Mucosa of descending colon (tissue), 3 donors: Measurements from ENCODE around the gene MYH9. TPM values are rescaled to one million over a fixed set of nuclear protein-coding genes. Genes with fewer than 3 reads are reported as not detected.

Experiments used
- ATAC-seq: fragments of 200-7000 bp; cut with Tn5 transposase; one replicate; pipeline ENCODE4 v1.9.1; 2020; ENCODE audit warnings: mild to moderate bottlenecking, moderate library complexity
- DNase-seq, 3 donors: peaks; one replicate each; pipeline ENCODE4 v3.0.0-alpha.2; 2020
- H3K36me3 ChIP-seq: fragments of 200-600 bp; one replicate; pipeline ENCODE4 v1.8.0; 2021; ENCODE audit warnings: low read depth, mild to moderate bottlenecking
- H3K4me1 ChIP-seq: fragments of 200-600 bp; one replicate; pipeline ENCODE4 v1.8.0; 2021; ENCODE audit warnings: low read depth, mild to moderate bottlenecking
- H3K4me3 ChIP-seq: fragments of 200-600 bp; one replicate; pipeline ENCODE4 v1.8.0; 2021; ENCODE audit warnings: mild to moderate bottlenecking
- H3K9me3 ChIP-seq: fragments of 200-600 bp; one replicate; pipeline ENCODE4 v1.8.0; 2021; ENCODE audit warnings: mild to moderate bottlenecking
- intact Hi-C, 2 donors: fragments of 100-400 bp; cut with DNase I in 1 of 2; cut with micrococcal nuclease in 1 of 2; formaldehyde crosslinking; loops; one replicate each; pipeline versions ENCODE4 v1.11.0 to v1.11.1; 2022; cut with DNase I, micrococcal nuclease
- long read RNA-seq, 2 donors: library from polyadenylated mRNA; unstranded; transcript quantifications; one replicate each; pipeline ENCODE4 v2.0.0, GENCODE V29; 2019 to 2021
- total RNA-seq, 3 donors: library from RNA; stranded (reverse); fragmentation: NEBNext Ultra II Directional in 2 of 3; extraction: Animal tissue kit (Norgen Biotek cat#: 25700) in 2 of 3; gene quantifications; one replicate each; pipeline versions ENCODE4 v1.2.1 to v1.2.4, GENCODE V29; 2021 to 2023
- TF ChIP-seq, protein P1 (sequence below): fragments of 200-600 bp; IDR thresholded peaks from one replicate; pipeline ENCODE4 v1.8.0; 2022; ENCODE audit warnings: antibody characterized with exemption, mild to moderate bottlenecking
- donor health status: DM: no; HTN: no; CAD: no; lungs with moderate emphysema.
- donor health status: DM: no; HTN: no; CAD: no.
- donor health status: DM: no; HTN: yes; CAD: no.

Gene MYH9
- 100 to 1,000 TPM; 501 to 831 (median 599) TPM for total RNA-seq
- long read RNA-seq, donor 1, full-length matches to known transcripts: 63 of 405 reads
- long read RNA-seq, donor 1, partial matches to known transcripts: 272 of 405 reads
- long read RNA-seq, donor 1, other reads (novel, unspliced or antisense): 70 of 405 reads
- long read RNA-seq, donor 2, full-length matches to known transcripts: 4 of 50 reads
- long read RNA-seq, donor 2, partial matches to known transcripts: 42 of 50 reads
- long read RNA-seq, donor 2, other reads (novel, unspliced or antisense): 4 of 50 reads

DNA sequence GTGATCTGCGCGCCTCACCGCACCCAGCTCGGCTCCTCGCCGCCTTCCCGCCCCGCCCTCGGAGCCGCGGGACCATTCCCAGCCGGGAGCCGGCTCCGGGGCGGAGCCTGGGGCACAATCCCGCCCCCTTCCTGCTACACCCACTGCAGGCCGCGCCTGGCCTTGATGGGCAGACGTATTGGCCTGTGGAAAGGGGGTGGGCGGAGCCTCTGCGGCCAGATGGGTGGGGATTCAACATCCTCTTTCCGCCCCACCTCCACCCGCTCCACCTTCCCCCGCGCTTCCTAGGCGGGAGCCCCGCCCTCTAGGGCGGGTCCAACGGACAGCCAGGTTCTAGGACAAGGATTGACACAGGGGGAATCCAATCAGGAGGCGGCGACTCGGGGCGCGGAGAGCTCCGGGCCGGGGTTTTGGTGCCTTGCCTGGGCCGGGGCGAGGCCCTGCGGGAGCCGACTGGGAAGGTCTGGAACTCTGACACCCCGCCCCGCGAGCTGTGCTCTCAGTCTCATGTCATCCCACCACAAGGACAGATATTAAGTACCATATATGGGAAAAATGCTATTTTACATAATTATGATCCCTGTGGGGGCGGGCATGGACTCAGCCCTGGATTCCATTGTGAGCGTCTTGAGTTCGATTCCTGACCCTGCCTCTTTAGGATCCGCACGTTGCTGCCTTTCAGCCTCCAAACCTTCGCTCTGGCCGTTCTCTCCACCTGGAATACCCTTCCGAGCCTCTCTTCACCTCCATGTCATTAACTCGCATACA is at the start of gene MYH9:
TSS of gene MYH9 (minus strand) at position 9 of the 768 bp plus-strand sequence. CDS start 38,731 bp downstream, outside the sequence.
- H3K4me1 ChIP-seq: peaks cover 25% of the 10 kb centered on the region
- H3K36me3 ChIP-seq: peaks cover 6% of the 10 kb centered on the region
- TF ChIP-seq, protein P1, sequence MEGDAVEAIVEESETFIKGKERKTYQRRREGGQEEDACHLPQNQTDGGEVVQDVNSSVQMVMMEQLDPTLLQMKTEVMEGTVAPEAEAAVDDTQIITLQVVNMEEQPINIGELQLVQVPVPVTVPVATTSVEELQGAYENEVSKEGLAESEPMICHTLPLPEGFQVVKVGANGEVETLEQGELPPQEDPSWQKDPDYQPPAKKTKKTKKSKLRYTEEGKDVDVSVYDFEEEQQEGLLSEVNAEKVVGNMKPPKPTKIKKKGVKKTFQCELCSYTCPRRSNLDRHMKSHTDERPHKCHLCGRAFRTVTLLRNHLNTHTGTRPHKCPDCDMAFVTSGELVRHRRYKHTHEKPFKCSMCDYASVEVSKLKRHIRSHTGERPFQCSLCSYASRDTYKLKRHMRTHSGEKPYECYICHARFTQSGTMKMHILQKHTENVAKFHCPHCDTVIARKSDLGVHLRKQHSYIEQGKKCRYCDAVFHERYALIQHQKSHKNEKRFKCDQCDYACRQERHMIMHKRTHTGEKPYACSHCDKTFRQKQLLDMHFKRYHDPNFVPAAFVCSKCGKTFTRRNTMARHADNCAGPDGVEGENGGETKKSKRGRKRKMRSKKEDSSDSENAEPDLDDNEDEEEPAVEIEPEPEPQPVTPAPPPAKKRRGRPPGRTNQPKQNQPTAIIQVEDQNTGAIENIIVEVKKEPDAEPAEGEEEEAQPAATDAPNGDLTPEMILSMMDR: no peak
- peak within 1 kb of the TSS; percentile 97 for H3K4me3 ChIP-seq
- peak; percentile 86 for ATAC-seq
- H3K9me3 ChIP-seq: no peaks in the 10 kb centered on the region
- DNase-seq: peak; percentile 100
- intact Hi-C loops: loop anchor here (2.0 to 10.0 kb wide), 4 partner anchors 53 to 87 kb away; no protein-coding TSS in a partner anchor

DNA sequence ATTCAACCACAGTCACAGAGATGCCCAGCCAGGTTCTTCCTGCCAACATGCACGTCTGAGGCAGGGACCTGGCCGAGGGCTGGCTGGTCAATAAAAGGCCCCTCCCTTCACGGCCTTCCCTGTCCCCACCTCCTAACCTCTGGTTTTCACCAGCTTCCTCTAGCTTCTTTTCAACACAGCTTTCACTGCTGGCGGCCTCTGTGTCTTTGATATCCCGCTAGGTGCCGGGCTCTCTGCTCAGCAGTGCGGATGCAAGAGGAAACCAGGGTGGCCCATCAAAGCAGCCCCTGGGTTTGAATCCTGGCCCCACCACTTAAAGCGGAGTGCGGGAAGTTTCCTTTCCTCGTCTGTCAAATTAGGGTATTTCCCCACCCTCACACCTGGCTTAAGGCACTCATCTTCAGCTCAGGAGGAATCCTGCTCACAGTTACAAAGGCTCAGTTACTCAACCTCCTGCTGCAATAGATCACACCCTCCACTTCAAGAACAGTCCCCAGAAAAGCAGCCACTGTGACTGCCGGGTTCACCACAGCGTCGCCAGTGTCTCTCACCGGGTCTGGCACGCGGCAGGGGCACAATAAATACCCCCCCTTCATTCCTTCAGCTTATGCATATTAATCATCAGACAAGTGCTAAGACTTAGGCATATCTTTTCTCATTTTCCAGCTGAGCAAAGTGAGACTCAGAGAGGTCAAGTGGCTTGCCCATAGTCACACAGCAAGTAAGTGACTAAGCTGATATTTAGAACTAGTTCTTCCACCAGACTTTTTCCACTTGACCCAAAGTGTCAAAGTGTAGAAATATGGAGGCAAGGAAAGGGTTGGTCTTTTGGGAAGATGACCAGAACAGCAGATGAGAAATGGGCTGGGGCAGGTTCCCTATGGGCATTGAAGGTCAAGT is 48.0 kb upstream of the MYH9 start:
- peak; percentile 76 for ATAC-seq
- DNase-seq: peak; percentile 85 to 89 (median 88)
- H3K4me3 ChIP-seq: no peak overlapping the region
- H3K9me3 ChIP-seq: no peaks in the 10 kb centered on the region
- peaks cover 39% of the 10 kb centered on the region for H3K4me1 ChIP-seq
- H3K36me3 ChIP-seq: no peaks in the 10 kb centered on the region
- intact Hi-C loops: no loop called here
- TF ChIP-seq, protein P1: no peak

DNA sequence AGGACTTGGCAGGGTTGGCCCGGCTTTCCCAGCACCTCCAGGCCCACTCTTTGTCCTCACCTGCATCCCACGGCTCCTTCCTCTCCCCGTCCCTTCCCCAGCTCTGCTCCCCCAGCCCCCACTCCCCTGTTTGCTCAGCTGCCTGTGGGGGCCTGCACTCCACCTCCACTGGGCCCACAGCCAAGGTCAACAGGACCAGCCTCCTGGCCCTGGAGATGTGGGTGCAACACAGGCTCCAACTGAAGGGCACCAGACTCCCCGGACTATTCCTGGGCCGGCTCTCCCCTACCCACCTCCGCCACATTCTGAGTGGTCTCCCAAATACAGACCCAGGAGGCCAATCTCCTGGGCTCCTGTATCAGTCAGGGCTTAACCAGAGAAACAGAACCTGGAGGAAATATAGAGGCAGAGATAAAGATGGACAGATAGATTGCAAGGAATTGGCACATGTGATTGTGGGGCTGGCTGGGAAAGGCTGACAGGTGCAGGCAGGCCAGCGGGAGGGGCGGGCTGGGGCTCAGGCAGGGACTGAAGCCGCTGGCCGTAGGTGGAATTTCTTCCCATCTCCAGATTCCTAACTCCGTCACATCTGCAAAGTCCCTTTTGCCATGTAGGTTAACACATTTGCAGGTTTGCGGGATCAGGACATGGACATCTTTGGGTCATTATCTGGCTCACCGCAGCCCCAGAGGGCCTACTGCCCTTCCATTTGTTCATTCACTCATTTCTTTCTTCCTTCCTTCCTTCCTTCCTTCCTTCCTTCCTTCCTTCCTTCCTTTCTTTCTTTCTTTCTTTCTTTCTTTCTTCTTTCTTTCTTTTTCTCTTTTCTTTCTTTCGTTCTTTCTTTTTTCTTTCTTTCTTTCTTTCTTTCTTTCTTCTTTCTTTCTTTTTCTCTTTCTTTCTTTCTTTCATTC is 45.8 kb upstream of the MYH9 start:
- Histone ChIP-seq H3K4me3 (no peak overlapping the region), H3K36me3 (no peaks in the 10 kb centered on the region), H3K4me1 (peaks cover 36% of the 10 kb centered on the region), H3K9me3 (no peaks in the 10 kb centered on the region)
- ATAC-seq (peak; percentile 39), DNase-seq (peak; percentile 71 to 83 (median 81))
- TF ChIP-seq, protein P1: no peak
- intact Hi-C loops: no loop called here

DNA sequence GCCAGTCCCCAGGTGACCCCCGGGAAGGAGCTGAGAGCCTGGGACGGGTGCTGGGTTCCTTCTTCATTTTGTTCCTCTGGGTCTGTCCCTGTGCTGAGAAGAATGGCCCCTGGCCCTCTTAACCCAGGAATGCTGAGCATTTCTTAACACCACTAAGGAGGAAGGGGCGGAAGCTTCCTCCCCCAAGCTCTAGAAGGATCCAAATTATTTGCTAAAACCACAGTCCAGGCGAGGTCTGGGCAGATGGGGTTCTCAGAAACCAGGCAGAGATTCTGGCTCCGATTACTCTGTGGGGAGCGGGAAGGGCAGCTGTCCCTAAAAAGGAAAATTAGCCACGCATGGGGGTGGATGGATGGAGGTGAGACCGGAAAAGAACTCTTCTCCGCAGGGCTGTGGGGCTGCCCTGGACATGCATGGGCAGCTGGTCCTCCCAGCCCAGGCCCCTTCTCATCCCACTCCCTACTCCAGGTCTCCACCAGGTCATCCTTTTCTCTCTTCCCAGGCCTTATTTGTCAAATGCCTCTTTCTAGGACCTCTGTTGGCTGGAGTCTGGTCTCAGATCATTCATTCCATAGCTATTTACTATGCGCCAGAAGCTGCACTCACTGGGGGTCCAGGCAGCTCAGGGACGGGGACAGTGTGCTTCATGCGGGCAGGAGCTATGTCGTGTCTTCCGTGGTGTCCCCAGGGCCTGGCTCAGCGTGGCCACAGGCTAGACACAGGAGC is 45.0 kb upstream of the MYH9 start:
- Histone ChIP-seq H3K4me3 (no peak overlapping the region), H3K4me1 (peaks cover 36% of the 10 kb centered on the region), H3K9me3 (no peaks in the 10 kb centered on the region), H3K36me3 (no peaks in the 10 kb centered on the region)
- ATAC-seq: no peak
- intact Hi-C loops: no loop called here
- no peak for DNase-seq
- TF ChIP-seq, protein P1: no peak
